HG03558 (cell line): ENCODE measurements around the gene CDKN2B-AS1.

Source experiments
- ATAC-seq: cut with Tn5 transposase; IDR thresholded peaks from one replicate; pipeline ENCODE4 v1.9.1; 2021; ENCODE audit warnings: moderate number of reproducible peaks; ENCODE audit not compliant: unreplicated experiment; ENCODE audit errors: extremely low read depth

The CDKN2B-AS1 gene

DNA sequence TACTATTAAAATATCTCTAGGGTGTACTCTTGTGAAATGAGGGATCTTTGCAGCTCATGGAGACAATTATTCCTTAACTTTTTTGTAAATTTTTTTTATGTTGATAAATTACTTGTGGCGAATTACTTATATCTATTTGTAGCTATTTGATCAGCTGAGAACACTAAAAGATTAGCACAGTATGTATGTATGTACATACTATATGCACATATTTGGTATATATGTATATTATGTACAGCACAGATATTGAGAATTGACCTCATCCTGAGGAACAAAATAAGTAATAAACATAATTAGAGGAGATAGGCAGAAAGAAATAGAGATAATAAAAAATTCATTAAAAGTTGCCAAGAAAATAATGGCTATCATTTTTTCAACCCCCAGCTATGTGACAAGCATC lies 12.2 kb upstream of the CDKN2B-AS1 start:
- no peak for ATAC-seq

DNA sequence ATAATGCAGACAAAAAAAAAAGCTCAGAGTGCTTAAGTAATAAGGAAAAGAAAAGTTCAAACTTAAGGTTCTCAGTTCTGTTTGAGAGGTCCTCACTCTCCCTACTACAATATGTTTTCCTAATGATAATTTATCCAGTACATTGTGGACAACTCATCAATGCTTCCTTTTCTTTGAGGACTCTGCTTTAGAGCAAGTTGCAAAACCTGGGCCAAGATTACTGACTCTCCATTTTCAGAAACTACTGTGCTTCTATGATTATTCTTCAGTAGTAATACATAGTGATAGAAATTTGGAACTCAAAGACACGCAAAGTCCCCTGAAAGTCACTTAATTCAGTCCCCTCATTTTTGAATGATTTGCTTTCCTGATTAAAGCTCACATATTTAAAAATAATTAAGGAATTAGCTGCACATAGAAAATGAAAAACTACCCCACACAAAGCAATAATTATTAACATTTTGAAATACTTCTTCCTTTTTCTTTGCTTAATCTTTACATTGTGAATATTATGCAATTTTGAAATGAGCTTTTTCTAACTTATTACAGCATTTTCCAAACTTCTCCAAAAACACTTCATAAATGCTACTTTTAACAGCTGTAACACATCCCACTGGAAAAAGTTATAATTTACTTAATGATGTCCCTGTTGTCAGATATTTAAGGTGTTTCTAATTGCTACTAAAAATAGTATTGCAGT lies 11.6 kb upstream of the CDKN2B-AS1 start:
- ATAC-seq: no peak

DNA sequence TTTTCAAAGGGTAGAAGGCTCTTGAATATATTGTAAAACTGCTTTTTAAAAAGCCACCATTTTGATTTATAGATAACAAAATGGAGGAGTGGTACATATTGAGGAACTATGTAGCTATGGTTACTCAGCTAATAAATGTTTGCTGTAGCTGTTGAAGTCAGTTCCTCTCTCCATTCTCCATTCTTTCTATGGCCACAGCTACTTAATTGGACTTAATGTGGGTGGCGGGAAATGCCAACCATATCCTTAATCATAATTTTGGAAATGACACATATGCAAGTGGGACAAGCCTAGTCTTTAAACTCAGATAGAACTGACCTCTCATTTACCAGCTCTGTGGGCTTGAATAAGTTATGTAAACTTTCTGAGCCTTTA lies 11.0 kb upstream of the CDKN2B-AS1 start:
- ATAC-seq: no peak

DNA sequence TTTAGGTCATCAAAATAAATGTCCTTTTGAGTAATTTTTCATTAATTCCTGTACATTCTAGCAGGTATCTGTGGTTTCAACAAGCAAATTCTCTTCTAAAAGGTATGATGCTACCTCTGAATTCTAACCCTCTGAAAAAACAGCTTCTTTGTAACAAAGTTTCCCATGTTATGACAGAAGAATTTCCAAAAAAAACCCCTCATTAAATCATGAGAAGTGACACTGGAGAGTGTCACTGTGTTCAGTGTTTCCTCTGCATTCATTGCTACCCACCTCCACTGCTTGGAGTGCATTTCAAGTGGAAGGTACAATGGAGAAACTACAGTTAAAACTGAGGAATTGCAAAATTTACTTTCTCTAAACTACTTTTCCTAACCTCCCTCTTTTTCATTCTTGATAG lies 10.5 kb upstream of the CDKN2B-AS1 start:
- no peak for ATAC-seq

DNA sequence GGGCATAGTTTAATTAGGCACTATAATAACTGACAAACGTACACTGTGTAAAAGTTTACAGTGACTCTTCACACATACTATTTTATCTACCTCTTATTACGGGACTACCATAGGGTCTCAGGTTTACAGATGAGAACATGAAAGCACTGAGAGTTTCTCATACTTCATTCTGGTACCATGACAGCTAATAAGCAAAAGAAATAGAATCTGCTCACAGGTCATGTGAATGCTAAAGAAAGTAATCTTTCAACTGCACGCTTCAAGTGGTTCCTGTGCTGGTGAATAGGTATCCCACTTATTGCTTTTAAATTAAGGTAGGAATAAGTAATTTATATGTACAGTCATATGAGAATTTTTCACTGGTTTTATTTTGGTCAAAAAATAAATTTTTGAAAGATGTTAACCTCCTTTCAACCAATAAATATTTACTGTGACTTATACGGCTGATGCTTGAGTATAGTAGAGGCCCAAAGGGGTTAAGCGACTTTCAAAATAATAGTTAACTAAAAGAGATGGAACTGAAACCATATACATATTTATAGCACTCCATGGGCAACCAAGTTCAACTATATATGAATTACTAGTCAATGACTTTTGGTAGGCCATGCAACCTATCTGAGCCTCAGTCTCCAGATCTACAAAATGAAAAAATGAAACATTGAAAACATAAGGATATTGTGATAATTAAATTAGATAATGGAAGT lies 8.5 kb upstream of the CDKN2B-AS1 start:
- no peak for ATAC-seq

DNA sequence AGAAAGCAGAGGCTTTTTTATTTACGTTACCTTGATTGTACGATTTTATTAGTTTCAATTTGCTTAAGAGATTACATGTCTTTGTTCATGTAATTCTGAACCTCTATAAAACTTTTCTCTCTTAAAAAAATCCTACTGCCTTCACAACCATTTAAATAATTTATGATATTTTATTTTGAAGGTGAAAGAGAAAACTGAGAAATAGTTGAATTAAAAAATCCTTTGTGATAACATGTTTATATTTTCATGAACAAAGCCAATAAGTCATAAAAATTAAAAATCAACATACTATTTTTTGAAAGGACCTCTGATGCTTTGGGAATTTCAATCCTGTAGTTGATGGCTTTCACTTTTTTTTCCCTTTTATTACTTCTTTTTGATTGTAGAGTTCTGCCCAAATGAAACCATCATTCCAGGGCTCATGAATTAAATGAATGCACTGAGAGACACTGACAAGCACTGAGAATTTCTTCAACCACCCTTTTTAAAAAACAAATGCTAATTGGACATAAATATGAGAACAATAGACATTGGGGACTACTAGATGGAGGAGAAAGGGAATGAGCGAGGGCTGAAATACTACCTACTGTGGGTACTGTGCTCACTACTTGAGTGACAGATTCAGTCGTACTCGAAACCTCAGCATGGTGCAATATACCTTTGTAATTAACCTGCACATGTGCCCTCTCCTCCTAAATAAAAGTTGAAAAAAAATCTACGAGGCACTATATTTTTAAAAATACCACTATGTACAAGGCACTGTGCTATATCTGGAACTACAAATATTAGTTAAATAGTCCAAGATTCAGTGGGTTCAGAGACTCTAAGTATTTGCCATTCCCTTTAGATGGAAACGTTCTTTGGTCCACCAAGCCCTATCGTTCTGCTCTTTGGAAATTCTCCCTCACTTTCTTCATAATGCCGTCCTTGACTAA lies 6.3 kb upstream of the CDKN2B-AS1 start:
- no peak for ATAC-seq

DNA sequence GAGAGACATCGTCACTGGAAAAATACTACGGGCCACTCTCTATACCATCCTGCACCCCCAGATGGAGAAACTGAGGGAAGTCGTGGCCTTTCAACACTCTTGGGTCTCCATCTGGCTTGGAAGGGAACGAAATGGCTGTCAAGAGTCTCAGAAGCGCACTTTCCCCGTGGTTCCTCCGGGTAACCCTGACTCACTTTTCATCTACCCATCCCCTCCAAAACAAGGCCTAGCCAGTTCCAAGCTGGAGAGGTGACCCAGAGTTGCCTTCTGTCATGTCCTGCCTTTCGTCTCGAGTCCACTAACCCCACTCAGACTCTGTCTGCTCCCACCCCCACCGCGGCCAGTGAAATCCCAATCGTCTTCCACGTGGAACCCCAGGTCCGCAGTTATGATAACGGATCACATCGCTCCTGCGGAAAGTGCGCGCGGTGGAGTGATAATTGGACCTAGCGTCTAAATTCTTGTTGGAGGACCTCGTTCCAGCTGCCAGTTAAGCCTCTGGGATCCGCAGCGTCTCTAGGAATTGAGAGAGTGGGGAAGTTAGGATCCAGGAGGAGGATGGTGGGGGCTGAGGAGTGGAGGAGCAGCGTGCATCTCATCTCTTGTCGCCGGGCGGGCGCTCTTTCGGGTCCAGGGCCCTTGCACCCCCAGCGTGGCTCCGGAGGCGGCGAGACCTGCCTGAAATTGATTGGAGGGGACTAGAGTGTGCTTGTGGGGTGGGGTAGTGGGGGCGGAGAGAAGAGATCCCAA lies 5.0 kb upstream of the CDKN2B-AS1 start:
- no peak for ATAC-seq

DNA sequence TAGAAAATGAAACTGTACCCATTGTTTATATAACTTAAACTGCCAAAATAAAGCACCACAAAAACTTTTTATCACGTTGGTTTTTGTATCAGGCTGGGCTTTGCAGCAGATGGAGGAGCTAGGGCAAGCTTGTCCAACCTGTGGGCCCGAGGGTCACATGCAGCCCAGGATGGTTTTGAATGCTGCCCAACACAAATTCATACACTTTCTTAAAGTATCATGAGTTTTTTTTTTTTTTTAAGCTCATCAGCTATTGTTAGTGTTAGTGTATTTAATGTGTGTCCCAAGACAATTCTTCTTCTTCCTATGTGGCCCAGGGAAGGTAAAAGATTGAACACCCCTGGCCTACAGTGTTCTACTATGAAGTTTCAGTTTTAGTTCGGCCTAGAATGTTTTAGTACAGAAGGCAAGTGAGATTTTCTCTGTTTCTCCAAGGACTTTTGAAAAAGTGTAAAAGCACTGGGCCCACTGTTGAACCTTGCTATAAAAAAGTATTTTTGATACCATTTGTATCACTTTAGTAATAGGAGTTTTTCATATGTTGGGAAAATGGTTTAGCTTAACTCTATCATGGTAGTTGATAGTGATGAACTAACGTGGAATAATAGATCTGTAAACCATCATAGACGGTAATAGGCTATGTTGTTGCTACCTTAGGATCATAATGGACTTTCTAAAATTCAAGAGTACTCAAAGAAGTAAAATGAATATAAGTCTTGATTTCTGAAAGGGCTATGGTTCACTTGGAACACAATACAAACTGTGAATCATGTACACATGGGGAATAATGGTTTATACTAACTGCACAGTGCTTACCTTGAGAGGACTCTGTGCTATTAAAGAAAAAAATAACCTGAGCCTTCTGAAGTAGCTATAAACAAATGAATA lies 3.3 kb upstream of the CDKN2B-AS1 start:
- no peak for ATAC-seq

DNA sequence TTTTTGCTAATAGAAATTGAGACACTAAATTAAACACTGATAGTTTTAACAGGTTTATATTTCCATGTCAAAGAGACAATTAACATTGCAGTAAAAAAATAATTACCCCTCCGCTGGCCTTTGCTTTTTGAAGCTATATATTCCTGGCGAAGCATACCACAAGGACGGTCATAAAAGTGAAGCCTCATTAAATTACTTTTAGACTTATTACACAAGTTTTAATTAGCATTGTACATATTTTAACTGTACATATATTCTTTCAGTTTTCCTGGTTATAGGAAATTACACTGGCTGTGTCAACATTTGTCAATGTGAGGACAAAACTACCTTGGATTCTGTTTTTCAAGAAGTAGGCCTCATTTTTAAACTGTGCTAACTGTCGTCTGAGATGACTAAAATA lies 1.6 kb upstream of the CDKN2B-AS1 start:
- ATAC-seq: no peak

DNA sequence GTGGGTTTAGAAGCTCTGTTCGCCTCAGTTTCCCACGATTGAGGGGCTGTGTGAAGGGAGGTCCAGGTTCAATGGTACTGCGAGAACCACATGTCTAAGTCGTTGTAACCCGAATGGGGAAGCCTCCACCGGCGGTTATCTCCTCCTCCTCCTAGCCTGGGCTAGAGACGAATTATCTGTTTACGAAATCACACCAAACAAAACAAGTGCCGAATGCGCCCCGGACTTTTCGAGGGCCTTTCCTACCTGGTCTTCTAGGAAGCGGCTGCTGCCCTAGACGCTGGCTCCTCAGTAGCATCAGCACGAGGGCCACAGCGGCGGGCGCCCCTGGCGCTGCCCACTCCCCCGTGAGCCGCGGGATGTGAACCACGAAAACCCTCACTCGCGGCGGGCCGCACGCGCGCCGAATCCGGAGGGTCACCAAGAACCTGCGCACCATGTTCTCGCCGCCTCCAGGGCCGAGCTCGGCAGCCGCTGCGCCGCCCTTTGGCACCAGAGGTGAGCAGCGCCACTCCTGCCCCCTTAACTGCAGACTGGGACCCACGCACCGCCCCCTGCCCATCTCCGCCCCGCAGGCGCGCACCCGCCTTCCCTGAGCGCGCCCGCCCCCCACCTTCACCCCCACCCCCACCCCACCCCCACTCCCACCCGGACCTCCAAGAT lies 567 bp upstream of the CDKN2B-AS1 start, which contains the start of gene CDKN2A:
Gene CDKN2A, minus strand, starts transcription at position 500 of the 663 bp plus-strand sequence.
- ATAC-seq: peak; percentile 17

DNA sequence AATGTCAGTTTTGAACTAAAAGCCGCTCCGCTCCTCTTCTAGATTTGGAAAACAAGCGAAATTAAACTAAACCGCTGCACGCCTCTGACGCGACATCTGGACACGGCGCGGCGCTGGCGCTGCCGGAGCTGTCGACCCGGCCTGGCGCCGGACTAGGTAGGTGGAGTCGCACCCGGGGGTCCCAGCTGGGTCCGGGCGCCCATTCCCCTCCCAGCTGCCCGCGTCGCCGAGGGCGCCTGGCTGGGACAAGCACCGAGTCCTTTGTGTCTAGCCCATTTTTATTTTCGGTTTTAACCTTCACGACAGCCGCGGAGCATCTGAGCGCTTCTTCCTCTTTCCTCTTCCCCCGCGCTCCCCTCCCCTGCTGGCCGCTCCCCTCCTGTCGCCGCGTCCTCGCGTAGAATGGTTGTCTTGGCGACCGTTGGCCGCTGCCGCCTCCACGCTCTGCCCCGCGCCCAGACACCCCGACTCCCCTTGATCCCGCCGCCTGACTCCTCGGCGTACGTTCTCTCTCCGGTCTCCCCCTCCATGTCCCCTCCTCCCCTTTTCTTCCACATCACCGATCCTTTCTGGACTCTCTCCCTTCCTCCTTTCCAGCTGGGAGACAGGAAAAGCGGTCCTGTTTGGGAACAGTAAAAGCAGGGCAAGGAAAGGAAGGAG lies 545 bp downstream of the CDKN2B-AS1 start:
- ATAC-seq: peak; percentile 78

DNA sequence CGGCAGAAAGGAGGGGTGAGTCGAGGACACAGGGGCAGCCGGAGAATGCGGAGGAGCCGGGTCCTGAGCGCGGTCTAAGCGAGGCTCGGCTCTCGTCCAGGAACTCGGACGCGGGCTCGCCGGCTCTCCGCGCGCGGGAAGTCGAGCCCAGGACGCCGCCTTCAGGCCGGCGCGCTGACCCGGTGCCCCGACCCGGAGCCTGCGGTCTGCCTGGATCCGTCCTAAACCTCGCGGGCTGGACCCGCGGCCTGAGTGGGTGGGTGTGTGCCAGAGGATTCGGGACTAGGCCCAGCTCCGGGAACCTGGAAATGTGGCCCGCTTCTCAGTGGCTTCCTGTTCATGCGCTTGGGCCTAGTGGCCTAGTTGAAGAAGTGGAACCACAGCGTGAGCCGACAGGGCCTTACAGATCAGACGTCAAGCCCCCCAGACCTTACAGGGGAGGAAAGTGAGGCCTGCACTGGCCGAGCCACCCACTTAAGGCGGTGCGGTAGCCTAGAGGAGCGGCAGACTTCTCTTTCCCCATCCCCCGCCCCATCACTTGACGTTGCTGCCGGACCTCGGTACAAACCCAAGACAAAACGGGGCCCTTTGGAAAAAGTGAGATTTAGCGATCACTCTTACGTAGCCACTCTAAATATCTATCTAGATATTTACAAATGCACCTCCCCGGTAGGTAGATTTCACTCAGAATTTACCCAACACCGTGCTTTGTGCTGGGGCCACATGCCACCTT lies 1.2 kb downstream of the CDKN2B-AS1 start:
- ATAC-seq: no peak

DNA sequence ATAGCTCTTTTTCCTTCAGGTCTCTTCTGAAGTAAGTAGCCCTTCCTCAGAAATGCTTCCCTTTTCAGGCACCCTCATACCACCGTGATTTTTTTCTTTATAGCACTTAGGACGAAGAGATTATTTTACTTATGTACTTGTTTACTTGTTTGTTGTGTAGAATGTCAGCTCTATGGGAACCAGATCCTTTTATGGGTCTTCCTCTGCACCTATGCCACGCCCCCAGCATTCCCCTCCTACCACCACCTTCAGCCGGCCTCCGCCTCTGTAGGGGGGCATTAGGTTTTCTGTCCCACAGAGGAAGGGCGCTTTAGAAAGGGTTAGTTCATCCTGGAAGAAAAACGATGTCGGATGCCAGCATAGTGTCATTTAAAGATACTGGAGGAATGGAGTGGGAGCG lies 1.8 kb downstream of the CDKN2B-AS1 start:
- ATAC-seq: no peak

DNA sequence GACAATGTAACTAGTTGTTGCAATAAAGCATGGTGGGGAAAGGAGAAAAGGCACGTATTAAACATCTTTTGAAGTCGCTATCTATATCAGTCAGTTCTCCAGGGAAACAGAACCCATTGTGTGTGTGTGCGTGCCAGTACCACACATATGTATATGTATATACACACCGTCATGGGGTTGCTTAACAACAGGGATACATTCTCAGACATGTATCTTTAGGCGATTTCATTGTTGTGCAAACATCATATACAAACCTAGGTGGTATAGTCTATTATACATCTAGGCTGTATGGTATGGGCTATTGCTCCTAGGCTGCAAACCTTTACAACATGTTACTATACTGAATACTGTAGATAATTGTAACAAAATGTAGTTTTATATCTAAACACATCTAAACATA lies 2.3 kb downstream of the CDKN2B-AS1 start:
- no peak for ATAC-seq

DNA sequence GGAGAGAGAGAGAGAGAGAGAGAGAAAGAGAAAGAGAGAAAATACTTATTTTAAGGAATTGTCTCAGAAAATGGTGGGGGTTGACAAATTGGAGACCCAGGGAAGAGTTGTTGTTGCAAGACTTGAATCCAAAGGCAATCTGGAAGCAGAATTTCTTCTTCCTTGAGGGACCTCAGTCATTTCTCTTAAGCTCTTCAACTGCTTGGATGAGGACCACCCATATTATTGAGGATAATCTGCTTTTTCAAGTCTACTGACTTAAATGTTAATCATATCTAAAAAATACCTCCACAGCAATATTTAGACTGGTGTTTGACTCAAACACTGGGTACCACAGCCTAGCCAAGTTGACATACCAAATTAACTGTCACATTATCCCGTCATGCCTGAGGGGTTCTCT lies 2.9 kb downstream of the CDKN2B-AS1 start:
- no peak for ATAC-seq

DNA sequence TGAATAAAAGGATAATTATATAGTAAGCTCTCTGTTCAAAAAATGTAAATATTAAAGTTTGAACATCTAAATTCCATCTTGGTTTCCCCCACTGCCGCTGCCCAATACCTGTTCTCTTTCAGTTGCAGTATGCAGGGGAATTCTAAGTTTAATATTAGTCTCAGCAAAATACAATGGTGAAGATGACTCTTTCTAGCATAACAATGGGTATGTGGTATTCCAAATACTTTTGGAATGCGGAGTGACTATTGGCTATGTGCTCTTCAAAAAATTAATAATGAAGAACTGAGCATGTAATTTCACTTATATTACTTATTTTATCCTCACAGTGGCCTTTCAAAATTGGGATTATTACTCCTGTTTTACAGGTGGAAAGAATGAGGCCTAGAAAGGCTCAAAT lies 3.4 kb downstream of the CDKN2B-AS1 start:
- no peak for ATAC-seq

DNA sequence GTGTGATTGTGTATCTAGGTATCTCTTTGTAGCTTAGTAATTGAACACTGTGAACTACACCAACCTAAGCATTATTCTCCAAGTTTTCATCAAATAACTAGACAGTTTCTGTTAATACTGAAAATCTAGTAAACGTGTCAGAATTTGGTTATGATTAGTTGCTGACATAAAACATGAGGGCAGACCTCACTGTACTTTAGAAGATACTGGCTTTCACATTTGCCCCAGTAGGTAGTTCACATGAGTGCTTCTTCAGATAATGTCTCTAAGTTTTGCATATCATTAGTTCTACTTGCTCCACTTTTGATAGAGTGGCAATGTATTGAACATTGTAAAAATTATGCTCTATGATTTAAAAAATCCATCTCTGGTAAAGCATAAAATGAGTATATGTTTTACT lies 7.4 kb downstream of the CDKN2B-AS1 start:
- no peak for ATAC-seq
